HFF-Myc (cell line): ENCODE data around the gene MAP3K9.

Experiments
- DNase-seq: peaks from one replicate; pipeline ENCODE4 v3.0.0-alpha.2; 2011; ENCODE audit warnings: low read depth; ENCODE audit errors: extremely low read depth
- H3K4me3 ChIP-seq: replicated peaks from 2 replicates; pipeline ENCODE4 v1.5.1; 2011; ENCODE audit warnings: low read depth, mild to moderate bottlenecking, control low read depth, low read length
- TF ChIP-seq, protein P1 (sequence below): IDR thresholded peaks from 2 replicates; pipeline ENCODE4 v1.5.1; 2012; ENCODE audit warnings: mild to moderate bottlenecking, low read depth, low read length, control low read depth; ENCODE audit errors: missing control alignments

Gene MAP3K9

GRCh38 chr14:70779667-70780066, 29.6 kb downstream of the MAP3K9 start:
- no peak overlapping the region for H3K4me3 ChIP-seq
- TF ChIP-seq, protein P1, sequence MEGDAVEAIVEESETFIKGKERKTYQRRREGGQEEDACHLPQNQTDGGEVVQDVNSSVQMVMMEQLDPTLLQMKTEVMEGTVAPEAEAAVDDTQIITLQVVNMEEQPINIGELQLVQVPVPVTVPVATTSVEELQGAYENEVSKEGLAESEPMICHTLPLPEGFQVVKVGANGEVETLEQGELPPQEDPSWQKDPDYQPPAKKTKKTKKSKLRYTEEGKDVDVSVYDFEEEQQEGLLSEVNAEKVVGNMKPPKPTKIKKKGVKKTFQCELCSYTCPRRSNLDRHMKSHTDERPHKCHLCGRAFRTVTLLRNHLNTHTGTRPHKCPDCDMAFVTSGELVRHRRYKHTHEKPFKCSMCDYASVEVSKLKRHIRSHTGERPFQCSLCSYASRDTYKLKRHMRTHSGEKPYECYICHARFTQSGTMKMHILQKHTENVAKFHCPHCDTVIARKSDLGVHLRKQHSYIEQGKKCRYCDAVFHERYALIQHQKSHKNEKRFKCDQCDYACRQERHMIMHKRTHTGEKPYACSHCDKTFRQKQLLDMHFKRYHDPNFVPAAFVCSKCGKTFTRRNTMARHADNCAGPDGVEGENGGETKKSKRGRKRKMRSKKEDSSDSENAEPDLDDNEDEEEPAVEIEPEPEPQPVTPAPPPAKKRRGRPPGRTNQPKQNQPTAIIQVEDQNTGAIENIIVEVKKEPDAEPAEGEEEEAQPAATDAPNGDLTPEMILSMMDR, result no peak
- DNase-seq, result no peak

DNA sequence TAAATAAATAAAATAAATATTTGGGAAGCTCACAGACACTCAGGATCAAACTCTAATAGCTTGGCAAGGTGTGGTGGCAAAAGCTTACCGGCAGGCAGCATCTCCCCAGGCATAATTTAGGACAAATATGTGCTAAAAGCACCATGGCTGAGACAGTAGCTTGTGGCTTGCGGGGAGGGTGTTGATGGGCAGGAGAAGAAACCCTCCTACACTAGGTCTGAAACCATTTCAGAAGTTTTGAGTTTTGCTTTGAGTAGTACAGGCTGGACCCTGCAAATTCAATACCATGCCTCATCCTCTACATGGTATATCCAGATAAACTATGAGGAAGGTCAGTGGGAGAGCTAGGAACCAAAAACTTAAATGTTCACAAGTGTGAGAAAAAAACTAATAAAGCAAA, 33.1 kb downstream of the MAP3K9 start:
- TF ChIP-seq, protein P1, result no peak
- no peak overlapping the region for H3K4me3 ChIP-seq
- no peak for DNase-seq

DNA sequence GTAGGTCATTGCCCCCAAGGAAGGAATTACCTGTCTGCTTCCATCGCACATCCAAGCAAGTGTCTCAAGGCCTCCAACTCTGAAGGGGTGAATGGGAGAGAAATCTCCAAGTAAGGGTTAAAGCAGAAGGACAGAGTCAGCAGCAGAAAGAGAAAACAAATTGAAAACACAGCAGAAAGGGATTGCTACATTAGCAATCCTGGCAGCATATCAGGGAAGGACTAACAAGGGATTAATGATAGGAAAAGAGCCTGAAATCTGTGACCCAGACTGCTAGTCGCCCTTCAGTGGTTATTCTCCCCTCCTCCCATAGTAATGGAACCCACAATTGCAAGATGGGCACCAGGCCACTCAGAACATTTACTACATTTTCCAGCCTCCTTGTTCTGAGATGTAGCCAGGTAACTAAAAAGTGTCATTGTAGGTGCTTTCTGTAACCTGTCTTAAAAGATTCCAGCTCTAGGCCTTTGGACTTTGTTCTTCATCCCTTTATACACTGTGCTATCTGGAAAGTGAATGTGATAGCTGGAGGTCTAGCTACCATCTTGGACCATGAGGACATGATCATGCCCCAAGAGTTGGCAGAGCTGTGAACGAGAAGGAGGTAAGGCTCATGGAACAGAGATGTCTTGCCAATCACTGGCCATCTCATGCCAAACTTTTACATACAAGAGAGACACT, 36.0 kb downstream of the MAP3K9 start:
- H3K4me3 ChIP-seq, result no peak overlapping the region
- TF ChIP-seq, protein P1, result no peak
- no peak for DNase-seq

DNA sequence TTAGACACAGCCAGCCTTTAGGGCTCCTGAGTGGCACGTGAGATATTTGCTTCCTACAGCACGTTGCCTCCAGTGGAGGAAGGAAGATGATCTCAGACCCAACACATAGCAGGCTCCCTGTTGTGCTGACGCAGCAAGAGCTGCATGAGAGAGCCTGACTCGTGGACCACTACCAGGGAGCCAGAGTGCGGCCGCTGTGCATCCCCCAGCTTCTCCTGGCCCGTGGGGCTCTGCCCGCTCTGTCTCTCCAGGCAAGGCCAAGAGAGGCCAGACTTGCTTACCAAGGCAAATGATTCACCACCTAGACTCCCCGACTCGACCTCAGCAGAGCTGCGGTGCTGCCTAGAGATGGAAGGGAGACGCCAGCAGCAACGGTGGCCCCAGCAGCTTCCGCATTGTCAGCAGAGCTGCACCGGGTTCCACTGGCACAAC, 37.5 kb downstream of the MAP3K9 start:
- TF ChIP-seq, protein P1, result no peak
- DNase-seq, result no peak
- no peak overlapping the region for H3K4me3 ChIP-seq

DNA sequence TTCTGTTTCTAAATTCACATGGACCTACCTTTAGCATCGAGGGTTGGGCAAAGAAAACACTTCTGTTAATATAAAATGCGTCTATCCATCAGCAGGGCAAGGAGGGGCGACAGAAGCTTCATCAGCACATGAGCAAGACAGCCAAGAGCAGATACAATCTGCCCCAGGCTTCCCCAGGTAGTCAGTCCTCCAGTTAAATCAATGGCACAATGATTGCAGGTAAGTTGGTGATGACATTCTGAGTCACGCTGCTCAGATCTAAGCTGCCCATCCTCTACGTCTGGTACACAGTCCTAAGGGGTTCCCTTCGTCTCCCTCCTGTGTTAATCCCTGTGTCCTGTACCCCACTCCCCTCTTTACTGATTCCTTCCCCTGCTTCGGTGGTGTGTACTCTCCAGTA, 38.8 kb downstream of the MAP3K9 start:
- TF ChIP-seq, protein P1, result no peak
- DNase-seq, result no peak
- no peak overlapping the region for H3K4me3 ChIP-seq

- TF ChIP-seq, protein P1, result no peak
- H3K4me3 ChIP-seq, result no peak overlapping the region
- DNase-seq, result no peak
These were observed 49.9 kb downstream of the MAP3K9 start for GRCh38 chr14:70759398-70759797.

DNA sequence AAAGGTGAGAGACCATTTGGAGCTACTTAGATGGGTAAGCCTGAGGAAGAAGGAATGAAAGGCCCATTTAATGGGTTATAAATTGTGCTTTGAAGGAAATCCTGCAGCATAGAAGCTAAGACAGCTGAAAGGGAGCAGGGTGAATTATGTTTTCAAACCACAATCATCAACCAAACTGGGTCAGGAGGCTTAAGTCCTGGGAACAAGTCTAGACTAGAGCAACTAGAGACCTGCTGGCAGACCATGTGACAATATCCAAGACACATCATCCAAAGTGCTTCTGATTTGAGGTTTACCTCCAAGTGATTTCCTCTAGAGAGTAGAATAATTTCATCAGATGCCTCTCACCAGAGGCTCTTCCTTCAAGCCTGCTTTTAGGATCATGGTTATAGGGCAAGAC, 53.7 kb downstream of the MAP3K9 start:
- TF ChIP-seq, protein P1, result no peak
- no peak for DNase-seq
- no peak overlapping the region for H3K4me3 ChIP-seq
